Loucy (cell line): ENCODE results near the gene FUT7.
A peak's percentile ranks its signal among the peaks of the same experiment; 100 is the strongest.

ENCODE experiments used
- H2AFZ ChIP-seq: fragments of 200-600 bp; sonication (generic); 2 replicates; pipeline ENCODE4 v1.6.0; 2016; ENCODE audit warnings: antibody characterized with exemption, mild to moderate bottlenecking, low read length, moderate library complexity
- H3F3A ChIP-seq: fragments of 200-600 bp; 2 replicates; pipeline ENCODE4 v1.6.0; 2016; ENCODE audit warnings: antibody characterized with exemption, low read depth, mild to moderate bottlenecking
- H3K27me3 ChIP-seq: fragments of 200-600 bp; sonication (generic); 2 replicates; pipeline ENCODE4 v1.6.1; 2014; ENCODE audit warnings: low read length, mild to moderate bottlenecking; ENCODE audit not compliant: insufficient read depth, poor library complexity, severe bottlenecking
- H3K36me3 ChIP-seq: fragments of 200-600 bp; sonication (generic); 2 replicates; pipeline ENCODE4 v1.6.1; 2016; ENCODE audit warnings: low read length; ENCODE audit not compliant: insufficient read depth
- H3K4me1 ChIP-seq: fragments of 200-600 bp; sonication (generic); 2 replicates; pipeline ENCODE4 v1.5.1; 2014; ENCODE audit warnings: low read length, mild to moderate bottlenecking; ENCODE audit not compliant: insufficient read depth, poor library complexity, severe bottlenecking
- H3K4me2 ChIP-seq: fragments of 200-600 bp; sonication (generic); 2 replicates; pipeline ENCODE4 v1.6.0; 2014; ENCODE audit warnings: antibody characterized with exemption, low read length, low read depth, mild to moderate bottlenecking; ENCODE audit not compliant: poor library complexity, severe bottlenecking
- H3K4me3 ChIP-seq: fragments of 200-600 bp; sonication (generic); 2 replicates; pipeline ENCODE4 v1.5.1; 2014; ENCODE audit warnings: low read length, mild to moderate bottlenecking, mixed read lengths; ENCODE audit not compliant: poor library complexity, severe bottlenecking
- H3K79me2 ChIP-seq: fragments of 200-600 bp; sonication (generic); 2 replicates; pipeline ENCODE4 v1.6.1; 2014; ENCODE audit warnings: low read length; ENCODE audit not compliant: insufficient read depth
- H3K9ac ChIP-seq: fragments of 200-600 bp; sonication (generic); 2 replicates; pipeline ENCODE4 v1.6.0; 2014; ENCODE audit warnings: mild to moderate bottlenecking, low read depth, low read length, moderate library complexity; ENCODE audit not compliant: poor library complexity, severe bottlenecking
- H3K9me2 ChIP-seq: fragments of 200-600 bp; sonication (generic); replicated peaks from 2 replicates; pipeline ENCODE4 v1.6.1; 2016; ENCODE audit warnings: low read depth, low read length, mixed read lengths
- H3K9me3 ChIP-seq: fragments of 200-600 bp; sonication (generic); 2 replicates; pipeline ENCODE4 v1.6.1; 2014; ENCODE audit warnings: mild to moderate bottlenecking, antibody characterized with exemption, low read length, low read depth; ENCODE audit not compliant: insufficient read depth
- H4K20me1 ChIP-seq: fragments of 200-600 bp; sonication (generic); 2 replicates; pipeline ENCODE4 v1.6.0; 2014; ENCODE audit warnings: antibody characterized with exemption, low read length, mild to moderate bottlenecking; ENCODE audit not compliant: insufficient read depth, poor library complexity, severe bottlenecking
- EZH2phosphoT487 ChIP-seq: fragments of 200-600 bp; IDR thresholded peaks from 2 replicates; pipeline ENCODE4 v1.6.1; 2018; ENCODE audit warnings: antibody characterized with exemption, mild to moderate bottlenecking, moderate library complexity, borderline replicate concordance
- TF ChIP-seq, protein P1 (sequence below): fragments of 200-600 bp; sonication (generic); conservative IDR thresholded peaks from 2 replicates; pipeline ENCODE4 v1.5.1; 2014; ENCODE audit warnings: mild to moderate bottlenecking, antibody characterized with exemption, low read length

Gene FUT7

DNA sequence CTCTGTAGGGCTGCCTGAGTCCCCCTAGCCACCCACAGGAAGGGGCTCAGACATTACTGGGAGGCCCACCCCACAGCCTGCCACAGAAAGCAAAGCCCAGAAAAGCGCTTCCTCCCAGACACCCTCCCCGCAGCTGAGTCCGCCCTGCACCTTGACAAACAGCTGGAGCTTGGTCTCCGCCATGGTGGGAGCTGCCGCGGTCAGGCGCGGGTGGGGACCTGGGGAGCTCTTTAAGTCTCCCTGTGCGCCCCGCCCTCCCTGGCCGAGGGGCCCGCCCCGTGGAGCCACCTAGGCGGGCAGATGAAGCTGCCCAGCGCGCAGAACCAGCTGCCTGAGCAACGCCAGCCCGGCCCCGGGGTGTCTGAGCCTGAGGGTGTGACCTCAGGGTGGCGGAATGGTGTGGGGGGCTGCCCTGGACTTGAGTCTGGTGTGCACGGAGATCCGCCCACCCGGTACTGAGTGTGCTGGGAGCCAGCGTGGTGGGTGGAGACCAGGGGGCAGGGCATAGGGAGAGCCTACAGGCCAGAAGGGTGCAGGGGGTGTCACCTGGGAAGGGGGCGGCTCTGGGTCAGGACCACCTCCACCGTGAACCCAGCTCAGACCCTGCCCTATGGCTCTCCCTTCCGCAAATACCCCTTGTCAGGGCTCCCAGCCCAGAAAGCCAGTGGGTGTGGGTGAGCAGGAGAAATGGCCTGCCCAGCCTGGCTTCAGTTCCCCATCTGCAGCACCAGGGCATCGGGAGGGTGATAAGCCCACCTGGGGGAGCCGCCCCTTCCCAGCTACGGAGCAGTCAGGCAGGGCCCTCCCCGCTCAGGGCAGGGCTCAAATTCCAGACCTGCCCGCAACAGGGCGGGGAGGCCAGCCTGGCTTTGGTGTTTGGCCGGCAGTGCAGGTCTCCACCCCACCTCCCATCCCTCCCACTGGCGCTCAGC lies 35.3 kb downstream of the FUT7 start, which contains the start of gene CLIC3:
TSS of gene CLIC3 (minus strand) at position 208 of the 932 bp plus-strand sequence. CDS start at position 183, 25 bp downstream.
- H3K27me3 ChIP-seq = no peaks in the 10 kb centered on the region
- peak within 1 kb of the TSS; percentile 17 for H3K9ac ChIP-seq
- peaks cover 18% of the 10 kb centered on the region for H3K79me2 ChIP-seq
- H3K9me2 ChIP-seq = no peaks in the 10 kb centered on the region
- H4K20me1 ChIP-seq = peaks cover 12% of the 10 kb centered on the region
- H3K4me3 ChIP-seq = no peak within 1 kb of the TSS
- no peak within 1 kb of the TSS for H3K4me2 ChIP-seq
- peaks cover 18% of the 10 kb centered on the region for H3K4me1 ChIP-seq
- H3K36me3 ChIP-seq = no peaks in the 10 kb centered on the region
- no peaks in the 10 kb centered on the region for H3K9me3 ChIP-seq
- H3F3A ChIP-seq = no peaks in the 10 kb centered on the region
- H2AFZ ChIP-seq = no peak within 1 kb of the TSS
- TF ChIP-seq EZH2phosphoT487 = no peak
- TF ChIP-seq, protein P1, sequence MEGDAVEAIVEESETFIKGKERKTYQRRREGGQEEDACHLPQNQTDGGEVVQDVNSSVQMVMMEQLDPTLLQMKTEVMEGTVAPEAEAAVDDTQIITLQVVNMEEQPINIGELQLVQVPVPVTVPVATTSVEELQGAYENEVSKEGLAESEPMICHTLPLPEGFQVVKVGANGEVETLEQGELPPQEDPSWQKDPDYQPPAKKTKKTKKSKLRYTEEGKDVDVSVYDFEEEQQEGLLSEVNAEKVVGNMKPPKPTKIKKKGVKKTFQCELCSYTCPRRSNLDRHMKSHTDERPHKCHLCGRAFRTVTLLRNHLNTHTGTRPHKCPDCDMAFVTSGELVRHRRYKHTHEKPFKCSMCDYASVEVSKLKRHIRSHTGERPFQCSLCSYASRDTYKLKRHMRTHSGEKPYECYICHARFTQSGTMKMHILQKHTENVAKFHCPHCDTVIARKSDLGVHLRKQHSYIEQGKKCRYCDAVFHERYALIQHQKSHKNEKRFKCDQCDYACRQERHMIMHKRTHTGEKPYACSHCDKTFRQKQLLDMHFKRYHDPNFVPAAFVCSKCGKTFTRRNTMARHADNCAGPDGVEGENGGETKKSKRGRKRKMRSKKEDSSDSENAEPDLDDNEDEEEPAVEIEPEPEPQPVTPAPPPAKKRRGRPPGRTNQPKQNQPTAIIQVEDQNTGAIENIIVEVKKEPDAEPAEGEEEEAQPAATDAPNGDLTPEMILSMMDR = no peak

DNA sequence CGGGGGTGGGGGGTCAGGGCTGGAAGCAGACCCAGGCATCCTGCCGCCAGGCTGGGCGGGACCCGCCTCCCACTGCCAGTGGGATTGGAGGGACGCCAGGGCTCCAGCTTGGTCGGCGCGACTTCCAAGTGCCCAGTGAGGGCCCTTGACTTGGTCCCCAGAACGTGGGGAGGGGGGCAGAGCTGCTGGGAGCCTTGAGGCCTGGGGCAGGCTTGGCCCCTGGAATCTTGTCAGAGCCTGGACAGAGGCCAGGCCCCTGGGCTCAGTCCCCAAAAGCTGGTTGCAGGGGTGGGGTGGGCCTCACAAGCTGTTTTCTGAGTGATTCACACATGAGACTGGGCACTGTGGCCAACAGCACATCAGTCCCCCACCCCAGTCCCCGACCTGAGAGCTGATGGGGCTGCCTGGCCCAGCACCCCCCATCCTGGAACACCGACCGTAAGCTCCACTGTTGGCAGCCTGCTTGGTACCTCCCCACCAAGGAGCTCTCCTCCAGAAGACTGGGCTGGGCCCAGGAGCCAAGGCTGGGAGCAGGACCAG lies 36.0 kb downstream of the FUT7 start:
- H3K9ac ChIP-seq = peak overlapping the region; percentile 17
- no peaks in the 10 kb centered on the region for H3K9me3 ChIP-seq
- H4K20me1 ChIP-seq = peaks cover 12% of the 10 kb centered on the region
- H3F3A ChIP-seq = no peaks in the 10 kb centered on the region
- H3K79me2 ChIP-seq = peaks cover 18% of the 10 kb centered on the region
- no peak overlapping the region for H3K4me3 ChIP-seq
- H3K4me1 ChIP-seq = peaks cover 18% of the 10 kb centered on the region
- H3K4me2 ChIP-seq = no peak overlapping the region
- no peaks in the 10 kb centered on the region for H3K9me2 ChIP-seq
- no peak overlapping the region for H2AFZ ChIP-seq
- TF ChIP-seq EZH2phosphoT487 = no peak
- TF ChIP-seq, protein P1 = no peak
- no peaks in the 10 kb centered on the region for H3K36me3 ChIP-seq
- no peaks in the 10 kb centered on the region for H3K27me3 ChIP-seq

DNA sequence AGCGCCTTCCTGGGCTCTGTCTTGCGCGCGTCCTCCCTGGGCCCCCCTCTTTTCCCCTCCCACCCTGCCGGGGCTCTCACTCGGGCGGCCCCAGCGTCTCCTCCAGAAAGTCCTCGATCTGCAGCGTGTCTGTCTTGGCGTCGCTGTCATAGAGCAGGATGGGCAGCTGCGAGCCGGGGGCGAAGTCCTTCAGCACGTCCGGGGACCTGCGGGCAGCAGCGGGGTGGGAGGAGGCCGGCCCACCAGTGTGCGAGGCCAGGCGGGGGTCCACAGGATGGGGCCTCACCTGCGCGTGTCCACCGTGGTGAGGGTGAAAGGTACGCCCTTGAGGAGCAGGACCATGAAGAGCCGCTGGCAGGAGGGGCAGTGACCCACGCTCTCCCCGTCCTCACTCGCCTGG lies 36.5 kb downstream of the FUT7 start:
- Histone ChIP-seq H3K9me2 (no peaks in the 10 kb centered on the region), H3K36me3 (no peaks in the 10 kb centered on the region), H3K4me2 (no peak overlapping the region), H3F3A (no peaks in the 10 kb centered on the region), H3K4me3 (no peak overlapping the region), H2AFZ (no peak overlapping the region), H4K20me1 (peaks cover 12% of the 10 kb centered on the region), H3K9me3 (no peaks in the 10 kb centered on the region), H3K27me3 (no peaks in the 10 kb centered on the region), H3K79me2 (peaks cover 18% of the 10 kb centered on the region), H3K4me1 (peaks cover 18% of the 10 kb centered on the region), H3K9ac (no peak overlapping the region)
- TF ChIP-seq, protein P1 = no peak
- no peak for TF ChIP-seq EZH2phosphoT487
